Skeletal muscle cell (primary cell): ENCODE results near the gene TBC1D4.
"Not testable (repeated sequence)": the region's sequence is repeated elsewhere in the genome, so short reads cannot be mapped to it uniquely, and the experiment has no call there.

Experiments used
- DNase-seq: peaks from one replicate; pipeline ENCODE4 v3.0.0-alpha.2; 2010; ENCODE audit warnings: low read depth
- H3K4me3 ChIP-seq: 2 replicates; pipeline ENCODE4 v1.5.1; 2011; ENCODE audit warnings: low read depth, mild to moderate bottlenecking, control low read depth, low read length, moderate library complexity

Gene TBC1D4

GRCh38 chr13:75460644-75461043 lies 21.3 kb downstream of the TBC1D4 start:
- no peak overlapping the region for H3K4me3 ChIP-seq
- DNase-seq = no peak

- no peak overlapping the region for H3K4me3 ChIP-seq
- DNase-seq = no peak
Observed at GRCh38 chr13:75458696-75459422, 23.1 kb downstream of the TBC1D4 start.

GRCh38 chr13:75455962-75456361 lies 26.0 kb downstream of the TBC1D4 start:
- no peak overlapping the region for H3K4me3 ChIP-seq
- DNase-seq = no peak

- H3K4me3 ChIP-seq = no peak overlapping the region
- DNase-seq = no peak
Observed at GRCh38 chr13:75454497-75454896, 27.5 kb downstream of the TBC1D4 start.

- DNase-seq = no peak
Observed at GRCh38 chr13:75452564-75452963, 29.4 kb downstream of the TBC1D4 start.

GRCh38 chr13:75447493-75447892 lies 34.5 kb downstream of the TBC1D4 start:
- H3K4me3 ChIP-seq = no peak overlapping the region
- DNase-seq = no peak

More at GRCh38 chr13:75452564-75452963, 29.4 kb downstream of the TBC1D4 start:
- no peak overlapping the region for H3K4me3 ChIP-seq

GRCh38 chr13:75446874-75447273 lies 35.1 kb downstream of the TBC1D4 start:
- H3K4me3 ChIP-seq = no peak overlapping the region
- no peak for DNase-seq

GRCh38 chr13:75445717-75446499 lies 36.1 kb downstream of the TBC1D4 start:
- DNase-seq = no peak
- H3K4me3 ChIP-seq = no peak overlapping the region

GRCh38 chr13:75444016-75444415 lies 38.0 kb downstream of the TBC1D4 start:
- no peak overlapping the region for H3K4me3 ChIP-seq
- no peak for DNase-seq

- no peak overlapping the region for H3K4me3 ChIP-seq
- no peak for DNase-seq
Observed at GRCh38 chr13:75443356-75443958, 38.5 kb downstream of the TBC1D4 start.

GRCh38 chr13:75442736-75443234 lies 39.2 kb downstream of the TBC1D4 start:
- DNase-seq = no peak

GRCh38 chr13:75440100-75440499 lies 41.9 kb downstream of the TBC1D4 start:
- no peak overlapping the region for H3K4me3 ChIP-seq
- DNase-seq = no peak

More at GRCh38 chr13:75442736-75443234, 39.2 kb downstream of the TBC1D4 start:
- H3K4me3 ChIP-seq = no peak overlapping the region

- DNase-seq = peak; percentile 45
Observed at GRCh38 chr13:75437582-75438318, 44.2 kb downstream of the TBC1D4 start.

GRCh38 chr13:75434126-75434525 lies 47.8 kb downstream of the TBC1D4 start:
- DNase-seq = not testable (repeated sequence)

More at GRCh38 chr13:75437582-75438318, 44.2 kb downstream of the TBC1D4 start:
- no peak overlapping the region for H3K4me3 ChIP-seq

GRCh38 chr13:75432811-75433244 lies 49.1 kb downstream of the TBC1D4 start:
- no peak for DNase-seq
- no peak overlapping the region for H3K4me3 ChIP-seq

More at GRCh38 chr13:75434126-75434525, 47.8 kb downstream of the TBC1D4 start:
- H3K4me3 ChIP-seq = not testable (repeated sequence)

GRCh38 chr13:75432045-75432444 lies 49.9 kb downstream of the TBC1D4 start:
- no peak for DNase-seq
- H3K4me3 ChIP-seq = no peak overlapping the region

GRCh38 chr13:75430436-75431209 lies 51.3 kb downstream of the TBC1D4 start:
- no peak for DNase-seq
- H3K4me3 ChIP-seq = no peak overlapping the region

- H3K4me3 ChIP-seq = no peak overlapping the region
- no peak for DNase-seq
Observed at GRCh38 chr13:75426421-75426820, 55.5 kb downstream of the TBC1D4 start.
